Medulla oblongata (tissue), 1 donor: ENCODE measurements around the gene KNDC1.

Experiments
- DNase-seq: peaks from one replicate; pipeline ENCODE4 v3.0.0-alpha.2; 2015; ENCODE audit errors: extremely low spot score

KNDC1 gene

GRCh38 chr10:133241501-133242205, 81.6 kb downstream of the KNDC1 start:
- no peak for DNase-seq

- no peak for DNase-seq
Measured at GRCh38 chr10:133242611-133243356, 82.8 kb downstream of the KNDC1 start.

DNA sequence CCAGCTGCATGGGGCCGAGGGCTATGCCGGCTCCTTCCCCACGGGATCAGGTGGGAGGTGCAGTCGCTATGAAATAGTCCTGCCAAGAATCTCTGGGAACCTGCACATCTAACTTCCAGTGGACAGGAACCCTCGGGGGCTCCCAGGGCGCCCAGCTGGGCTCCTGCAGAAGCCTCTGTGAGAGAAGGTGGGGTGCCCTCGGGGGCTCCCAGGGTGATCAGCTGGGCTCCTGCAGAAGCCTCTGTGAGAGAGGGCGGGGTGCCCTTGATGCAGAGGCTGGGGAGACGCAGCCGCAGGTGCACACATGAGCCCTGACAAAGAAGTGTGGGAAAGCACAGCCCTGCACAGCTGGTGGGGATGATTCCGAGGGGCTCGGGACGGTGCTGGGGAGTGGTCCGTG, 83.6 kb downstream of the KNDC1 start:
- no peak for DNase-seq

DNA sequence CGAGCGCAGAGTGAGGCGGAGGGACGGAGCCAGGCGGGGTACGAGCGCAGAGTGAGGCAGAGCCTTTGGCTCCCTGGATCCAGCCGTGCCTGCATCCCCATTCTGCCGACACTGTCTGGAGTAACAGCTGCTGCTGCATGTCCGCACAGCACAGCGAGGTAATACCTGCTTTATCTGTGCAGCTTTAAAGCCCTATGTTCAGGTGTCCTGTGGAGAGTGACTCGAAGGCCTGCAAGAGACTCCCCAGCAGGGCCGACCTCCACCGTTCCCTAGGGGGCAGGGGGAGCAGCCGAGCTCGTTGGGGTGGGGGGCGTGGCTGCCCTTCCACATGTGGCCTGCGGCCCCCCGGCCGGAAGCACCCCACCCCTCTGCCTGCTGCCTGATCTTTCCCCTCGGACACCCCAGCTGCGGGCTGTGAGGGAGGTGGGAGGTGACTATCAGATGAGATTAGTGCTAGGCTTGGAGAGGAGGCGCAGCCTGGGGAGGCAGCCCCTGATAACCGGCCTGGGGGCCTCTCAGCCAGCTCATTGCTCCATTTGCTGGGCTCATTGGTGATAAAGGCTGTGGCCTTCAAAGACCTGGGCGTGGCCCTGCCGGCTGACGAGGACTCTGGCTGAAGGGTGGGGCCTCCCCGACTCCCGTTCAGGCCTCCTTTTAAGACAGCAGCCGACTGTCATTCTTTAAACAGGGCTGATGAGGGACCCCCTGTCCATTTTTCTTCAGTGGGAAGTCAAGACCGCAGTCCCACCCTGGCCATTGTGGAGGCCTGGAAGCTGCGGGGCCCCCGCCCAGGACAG, 85.6 kb downstream of the KNDC1 start:
- DNase-seq = no peak

- DNase-seq = no peak
Measured at GRCh38 chr10:133246236-133246626, 86.2 kb downstream of the KNDC1 start.

DNA sequence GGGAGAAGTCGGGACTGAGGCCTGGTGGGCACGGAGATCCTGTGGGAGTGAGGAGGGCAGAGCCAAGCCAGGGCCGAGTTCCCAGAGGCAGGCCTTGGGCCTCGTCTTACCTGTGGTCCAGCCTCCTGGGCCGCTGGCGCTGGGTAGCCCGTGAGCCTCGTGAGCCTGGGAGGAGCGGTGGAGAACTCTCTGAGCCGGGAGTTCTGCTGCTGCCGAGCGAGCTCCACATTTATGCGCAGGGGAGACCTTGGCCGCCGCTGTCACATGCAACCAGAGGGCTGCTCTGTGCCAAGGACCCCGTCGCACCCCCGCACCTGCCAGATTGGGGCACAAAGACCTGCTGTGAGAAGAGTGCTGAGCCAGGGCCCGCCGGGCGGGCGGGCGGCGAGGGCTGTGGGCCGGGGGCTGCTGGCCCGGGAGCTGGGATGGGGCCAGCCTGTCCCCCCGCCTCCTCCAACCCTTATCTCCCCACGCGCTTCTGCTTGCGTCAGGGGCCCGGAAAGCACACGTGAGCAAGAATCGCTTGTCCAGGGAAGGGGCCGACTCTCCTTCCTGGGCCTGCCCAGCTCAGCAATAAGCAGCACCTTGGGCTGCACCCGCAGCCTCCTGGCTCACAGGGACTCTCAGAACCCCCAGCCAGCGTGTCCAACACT, 87.8 kb downstream of the KNDC1 start:
- DNase-seq = no peak

DNA sequence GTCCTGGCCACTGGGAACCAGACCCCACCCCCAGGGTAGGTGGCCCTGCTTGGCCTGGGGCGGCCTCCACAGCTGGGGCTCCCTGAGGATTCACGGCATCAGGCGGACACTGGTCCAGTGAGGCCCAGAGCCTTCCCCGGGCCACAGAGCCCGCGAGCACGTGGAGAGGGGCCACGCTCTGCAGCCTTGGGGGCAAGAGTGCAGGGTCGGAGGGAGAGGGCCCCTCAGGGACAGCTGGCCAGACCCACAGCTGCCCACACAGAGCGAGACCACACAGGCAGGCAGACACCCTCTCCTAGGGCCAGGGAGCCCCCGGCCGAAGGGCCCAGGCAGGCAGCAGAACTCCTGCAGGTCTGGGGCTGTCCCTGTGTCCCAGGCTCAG, 88.3 kb downstream of the KNDC1 start:
- no peak for DNase-seq

DNA sequence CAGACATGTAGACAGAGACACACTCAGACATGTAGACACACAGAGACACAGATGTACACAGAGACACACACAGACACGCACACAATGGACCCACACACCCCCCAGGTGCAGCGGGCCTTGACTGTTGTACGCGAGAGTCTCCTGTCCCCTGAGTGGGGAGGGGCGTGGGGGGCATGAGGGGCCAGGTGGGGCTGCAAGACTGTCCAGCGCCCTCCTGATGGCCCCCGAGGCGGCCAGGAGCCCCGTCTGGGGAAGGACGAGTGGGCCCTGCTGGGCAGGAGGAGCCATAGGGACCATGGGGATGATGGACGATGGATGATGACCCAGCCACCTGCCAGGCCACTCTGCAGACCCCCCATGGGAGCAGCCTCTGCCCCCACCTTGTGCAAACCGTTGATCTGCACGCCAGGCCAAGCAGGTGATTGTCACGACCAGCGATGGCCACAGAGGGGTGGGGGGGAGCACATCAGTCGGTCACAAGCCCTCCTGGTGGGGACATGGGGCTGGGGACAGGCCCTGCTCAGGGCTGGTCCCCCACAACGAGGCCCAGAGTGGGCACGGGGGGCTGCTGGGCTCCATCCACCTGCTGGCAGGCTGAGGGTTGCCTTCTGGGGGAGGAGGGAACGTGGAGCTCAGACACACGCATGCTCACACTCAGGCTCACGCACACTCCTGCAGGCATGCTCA, 89.2 kb downstream of the KNDC1 start:
- no peak for DNase-seq

- DNase-seq = no peak
Measured at GRCh38 chr10:133249975-133250754, 90.1 kb downstream of the KNDC1 start.

DNA sequence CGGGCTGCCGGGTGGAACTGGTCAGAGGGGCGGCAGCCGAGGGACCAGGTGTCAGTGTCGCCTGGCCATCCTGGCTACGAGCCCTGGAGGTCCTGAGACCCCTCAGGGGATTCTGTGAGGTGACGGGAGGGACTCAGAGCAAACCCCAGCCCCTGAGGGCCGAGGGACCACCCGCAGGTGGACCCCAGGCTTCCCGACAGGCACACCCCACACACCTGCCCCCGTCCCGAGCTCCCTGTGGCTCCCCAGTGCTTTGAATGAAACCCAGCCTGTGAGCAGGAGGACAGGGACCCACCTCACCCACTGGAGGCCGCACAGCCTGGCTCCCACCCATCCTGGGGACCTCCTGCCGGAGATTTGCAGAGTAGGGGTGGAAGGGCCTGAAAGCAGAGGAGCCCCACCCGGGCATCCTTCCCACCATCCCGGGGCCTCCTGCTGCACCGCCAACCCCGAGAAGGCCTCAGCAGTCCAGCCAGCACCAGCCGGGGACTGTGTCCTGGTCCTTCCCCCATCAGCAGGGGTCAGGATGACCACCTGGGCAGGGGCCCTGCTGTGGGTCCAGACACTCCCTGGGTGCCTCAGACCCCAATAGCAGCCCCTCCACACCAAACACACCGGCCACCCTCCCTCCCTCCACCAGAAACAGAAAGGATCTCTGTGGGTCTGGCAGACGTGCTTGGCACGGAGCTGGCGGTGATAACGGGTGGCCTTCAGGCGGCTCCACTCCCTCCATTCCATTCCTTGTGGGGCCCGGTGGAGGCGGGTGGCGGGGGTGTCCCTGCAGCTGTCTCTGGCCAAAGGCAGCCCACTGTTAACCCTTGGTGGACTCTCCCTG, 91.6 kb downstream of the KNDC1 start:
- DNase-seq = no peak

DNA sequence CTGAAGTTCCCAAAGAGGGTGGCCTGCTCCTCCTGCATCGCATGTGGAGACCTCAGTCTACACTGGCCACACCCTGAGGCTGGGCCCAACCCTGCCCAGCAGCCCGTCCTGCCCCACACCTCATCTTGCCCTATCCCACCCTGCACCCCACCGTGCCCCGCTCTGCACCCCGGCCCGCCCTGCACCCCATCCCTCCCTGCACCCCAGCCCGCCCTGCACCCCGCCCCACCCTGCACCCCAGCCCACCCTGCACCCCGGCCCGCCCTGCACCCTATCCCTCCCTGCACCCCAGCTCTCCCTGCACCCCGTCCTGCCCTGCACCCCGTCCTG, 92.2 kb downstream of the KNDC1 start:
- DNase-seq = no peak

GRCh38 chr10:133253361-133253955, 93.4 kb downstream of the KNDC1 start:
- DNase-seq = no peak

GRCh38 chr10:133254421-133255120, 94.6 kb downstream of the KNDC1 start:
- DNase-seq = no peak

- no peak for DNase-seq
Measured at GRCh38 chr10:133255323-133255722, 95.3 kb downstream of the KNDC1 start.

DNA sequence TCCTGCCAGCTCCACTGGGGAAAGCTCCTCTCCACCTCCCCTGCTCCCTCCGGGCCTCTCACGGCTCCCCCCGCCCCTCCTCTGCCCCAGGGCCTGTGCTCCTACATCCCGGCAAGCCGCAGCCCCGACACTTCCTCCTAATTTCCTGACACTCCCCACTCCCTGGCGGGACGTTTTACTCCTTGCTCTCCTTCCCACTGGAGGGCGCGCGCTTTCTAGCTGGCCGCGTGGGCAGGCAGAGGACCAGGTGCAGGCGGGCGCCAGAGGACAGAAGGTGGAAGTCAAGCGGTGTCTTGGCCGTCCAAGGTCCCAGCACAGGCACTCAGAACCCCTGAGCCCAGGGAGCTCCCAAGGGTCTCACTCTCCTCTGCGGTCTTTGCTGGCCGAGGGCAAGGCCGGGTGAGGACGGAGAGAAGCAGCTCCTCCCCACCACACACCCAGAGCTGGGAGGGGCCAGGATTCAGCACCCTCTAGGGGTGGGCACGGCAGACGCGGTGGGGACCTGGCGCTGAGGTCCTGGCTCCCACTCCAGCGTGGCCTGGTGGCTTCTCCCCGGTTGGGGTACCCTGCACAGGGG, 97.6 kb downstream of the KNDC1 start:
- no peak for DNase-seq

DNA sequence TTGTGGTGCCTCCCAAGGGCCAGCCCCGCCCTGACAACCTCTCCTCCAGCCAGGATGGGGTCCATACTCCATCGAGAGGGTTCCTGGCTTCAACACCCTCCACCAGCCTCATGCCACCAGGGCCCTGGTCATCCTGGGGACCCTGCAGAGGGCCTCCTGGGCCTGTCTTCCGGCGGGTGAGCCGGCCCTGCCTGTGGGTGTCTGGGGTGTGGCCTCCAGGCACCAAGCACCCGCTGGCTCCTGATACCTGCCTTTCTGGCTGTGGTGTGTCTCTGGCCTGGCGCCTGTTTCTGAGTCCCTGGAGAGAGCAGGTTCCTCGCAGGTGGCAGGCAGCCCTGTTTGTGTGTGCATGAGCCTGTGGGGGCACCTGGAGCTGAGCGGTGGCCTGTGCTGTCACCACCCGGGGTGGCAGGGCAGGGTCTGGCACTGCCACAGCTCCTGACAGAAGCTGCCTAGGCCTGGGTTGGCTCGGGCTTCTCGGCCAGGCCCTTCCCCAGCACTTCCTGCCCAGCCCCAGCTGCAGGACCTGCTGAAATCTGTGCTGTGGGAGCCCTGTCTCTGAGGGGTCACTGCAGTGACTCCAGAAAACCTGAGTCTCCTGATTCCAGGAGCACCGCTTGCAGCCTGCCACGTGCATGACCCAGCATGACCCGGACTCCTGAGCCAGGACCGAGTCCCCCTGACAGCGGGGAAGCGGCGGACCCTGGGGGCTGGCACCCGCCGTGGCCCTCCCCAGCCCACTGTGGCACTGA, 98.2 kb downstream of the KNDC1 start:
- no peak for DNase-seq

DNA sequence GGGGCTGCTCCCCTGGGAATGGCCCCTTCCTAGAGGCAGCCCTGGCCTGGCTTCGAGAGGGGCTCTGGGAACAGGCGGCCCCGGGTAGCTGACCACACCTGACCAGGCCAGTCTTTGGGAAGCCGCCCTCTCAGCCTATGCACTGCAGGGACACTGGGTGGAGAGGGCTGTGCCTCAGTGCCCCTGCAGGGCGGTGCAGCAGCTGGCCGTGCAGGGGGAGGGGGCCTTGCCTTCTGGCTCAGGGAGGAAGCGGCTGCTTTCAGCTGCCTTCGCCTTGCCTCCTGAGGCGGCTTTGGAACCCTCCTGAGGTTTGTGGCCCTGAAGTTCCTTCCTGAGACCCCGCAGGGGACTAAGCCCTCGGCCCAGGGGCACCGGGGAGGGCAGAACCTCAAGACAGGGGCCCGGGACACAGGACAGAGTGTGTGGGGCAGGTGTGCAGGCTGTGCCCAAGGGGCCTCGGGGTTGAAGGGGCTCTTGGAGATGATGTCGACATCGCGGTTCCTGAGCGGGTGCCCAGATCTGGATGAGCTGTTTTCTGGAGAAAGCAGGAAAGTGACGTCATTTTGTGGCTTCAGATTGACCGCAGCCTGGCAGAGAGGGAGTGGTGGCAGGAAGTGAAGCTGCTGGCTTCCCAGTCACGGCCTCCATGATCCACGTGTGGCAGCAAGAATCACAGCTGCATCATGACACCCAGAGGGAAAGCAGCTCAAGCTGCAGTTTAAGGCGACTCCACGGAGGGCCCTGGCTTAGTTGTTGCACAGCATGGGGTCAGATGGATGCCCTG, 99.0 kb downstream of the KNDC1 start:
- DNase-seq = peak; percentile 81
